GM23338 (cell line): Measurements from ENCODE around the gene STX10. TPM values are rescaled to one million over a fixed set of nuclear protein-coding genes. Genes with fewer than 3 reads are reported as not detected.
"Not testable (repeated sequence)": the region's sequence is repeated elsewhere in the genome, so short reads cannot be mapped to it uniquely, and the experiment has no call there.

Experiments used
- ATAC-seq: fragments of 200-7000 bp; cut with Tn5 transposase; 3 replicates; pipeline ENCODE4 v1.9.1; 2020
- DNase-seq: peaks from one replicate; pipeline ENCODE4 v3.0.0-alpha.2; 2015; ENCODE audit warnings: low spot score
- H2AFZ ChIP-seq: fragments of 200-600 bp; sonication (generic); 2 replicates; pipeline ENCODE4 v1.8.0; 2016; ENCODE audit warnings: antibody characterized with exemption, mild to moderate bottlenecking, moderate library complexity
- H3F3A ChIP-seq: fragments of 200-600 bp; sonication (generic); replicated peaks from 2 replicates; pipeline ENCODE4 v1.8.0; 2017; ENCODE audit warnings: antibody characterized with exemption, mixed run types, low read depth
- H3K27ac ChIP-seq: fragments of 200-600 bp; sonication (generic); 2 replicates; pipeline ENCODE4 v1.6.1; 2016; ENCODE audit warnings: low read depth
- H3K27me3 ChIP-seq: fragments of 200-600 bp; sonication (generic); 2 replicates; pipeline ENCODE4 v1.8.0; 2016; ENCODE audit warnings: mild to moderate bottlenecking, mixed run types, moderate library complexity; ENCODE audit not compliant: insufficient read depth
- H3K36me3 ChIP-seq: fragments of 200-600 bp; sonication (generic); 2 replicates; pipeline ENCODE4 v1.8.0; 2016; ENCODE audit warnings: mild to moderate bottlenecking; ENCODE audit not compliant: insufficient read depth
- H3K4me1 ChIP-seq: fragments of 200-600 bp; sonication (generic); 2 replicates; pipeline ENCODE4 v1.8.0; 2016; ENCODE audit warnings: mild to moderate bottlenecking, moderate library complexity; ENCODE audit not compliant: insufficient read depth
- H3K4me2 ChIP-seq: fragments of 200-600 bp; sonication (generic); 2 replicates; pipeline ENCODE4 v1.7.1; 2017; ENCODE audit warnings: mixed run types
- H3K4me3 ChIP-seq: fragments of 200-600 bp; sonication (generic); 2 replicates; pipeline ENCODE4 v1.6.1; 2016; ENCODE audit warnings: mixed run types
- H3K79me2 ChIP-seq: fragments of 200-600 bp; sonication (generic); replicated peaks from 2 replicates; pipeline ENCODE4 v1.8.0; 2017; ENCODE audit warnings: mild to moderate bottlenecking; ENCODE audit not compliant: insufficient read depth
- H3K9me2 ChIP-seq: fragments of 200-600 bp; sonication (generic); 2 replicates; pipeline ENCODE4 v1.8.0; 2017; ENCODE audit not compliant: insufficient read depth
- H4K20me1 ChIP-seq: fragments of 200-600 bp; sonication (generic); replicated peaks from 2 replicates; pipeline ENCODE4 v1.8.0; 2017; ENCODE audit warnings: mild to moderate bottlenecking; ENCODE audit not compliant: insufficient read depth
- H3K27ac Mint-ChIP-seq: 2 replicates; pipeline ENCODE4 v1.8.0; 2020; ENCODE audit warnings: inconsistent platforms, mild to moderate bottlenecking, moderate library complexity, mixed read lengths
- H3K27me3 Mint-ChIP-seq: 3 replicates; pipeline ENCODE4 v1.8.0; 2022; ENCODE audit warnings: low read depth, mild to moderate bottlenecking, moderate library complexity, mixed read lengths, inconsistent platforms; ENCODE audit not compliant: insufficient read depth, poor library complexity
- H3K36me3 Mint-ChIP-seq: 3 replicates; pipeline ENCODE4 v1.8.0; 2021; ENCODE audit warnings: low read depth, mild to moderate bottlenecking, inconsistent platforms, moderate library complexity, mixed read lengths
- H3K4me1 Mint-ChIP-seq: 3 replicates; pipeline ENCODE4 v1.8.0; 2020; ENCODE audit warnings: mild to moderate bottlenecking, inconsistent platforms, mixed read lengths
- H3K4me3 Mint-ChIP-seq: 3 replicates; pipeline ENCODE4 v1.8.0; 2021; ENCODE audit warnings: moderate library complexity, mild to moderate bottlenecking, inconsistent platforms, mixed read lengths
- H3K9me3 Mint-ChIP-seq: 3 replicates; pipeline ENCODE4 v1.8.0; 2020; ENCODE audit warnings: moderate library complexity, mild to moderate bottlenecking, inconsistent platforms, mixed read lengths
- CREB1 ChIP-seq: fragments of 250-450 bp; sonication (Bioruptor Pico); IDR thresholded peaks from 2 replicates; pipeline ENCODE4 v1.5.0; 2020; ENCODE audit warnings: low read depth, mild to moderate bottlenecking, moderate library complexity
- ETS1 ChIP-seq: IDR thresholded peaks from 2 replicates; pipeline ENCODE4 v1.6.1; 2016; ENCODE audit warnings: antibody characterized with exemption
- EZH2 ChIP-seq: fragments of 200-600 bp; sonication (generic); IDR thresholded peaks from one replicate; pipeline ENCODE4 v1.8.0; 2017; ENCODE audit warnings: antibody characterized with exemption, mild to moderate bottlenecking, low read depth; ENCODE audit not compliant: unreplicated experiment
- JUNB ChIP-seq: IDR thresholded peaks from one replicate; pipeline ENCODE4 v1.6.1; 2016; ENCODE audit warnings: antibody characterized with exemption; ENCODE audit not compliant: unreplicated experiment
- POLR2AphosphoS5 ChIP-seq: IDR thresholded peaks from 2 replicates; pipeline ENCODE4 v1.6.1; 2016; ENCODE audit warnings: antibody characterized with exemption, low read depth
- STAT1 ChIP-seq: IDR thresholded peaks from one replicate; pipeline ENCODE4 v1.6.1; 2016; ENCODE audit warnings: antibody characterized with exemption; ENCODE audit not compliant: unreplicated experiment
- ZNF114 ChIP-seq: fragments of 250-450 bp; sonication (Bioruptor Pico); IDR thresholded peaks from 2 replicates; pipeline ENCODE4 v1.5.0; 2020; ENCODE audit warnings: mild to moderate bottlenecking, moderate library complexity
- ZNF331 ChIP-seq: fragments of 250-450 bp; sonication (Bioruptor Pico); IDR thresholded peaks from 2 replicates; pipeline ENCODE4 v1.5.0; 2020; ENCODE audit warnings: low read depth, mild to moderate bottlenecking, moderate library complexity
- polyA plus RNA-seq: library from polyadenylated mRNA; unstranded; fragments of >200 nt; fragmentation: Nextera tagmentation; extraction: Ambion mirVana; gene quantifications from 2 replicates; pipeline ENCODE4 v1.2.1, GENCODE V29; 2016
- total RNA-seq: library from RNA; depleted of rRNA; stranded (reverse); fragments of >200 nt; shearing (Covaris generic); gene quantifications from 2 replicates; pipeline ENCODE4 v1.2.3, GENCODE V29; 2014

The STX10 gene
- total and polyA plus RNA-seq, 2 experiments from 2014 or later = 42.8 to 55.9 TPM

- ATAC-seq, H3K4me1 Mint-ChIP-seq, H3K9me2 ChIP-seq, DNase-seq, H3K27ac ChIP-seq, H3K4me1 ChIP-seq, H4K20me1 ChIP-seq, H3K36me3 ChIP-seq, H3K27me3 ChIP-seq: not testable (repeated sequence)
- Mint-ChIP-seq H3K27me3 (peaks cover 36% of the 10 kb centered on the region), H3K9me3 (peaks cover 15% of the 10 kb centered on the region), H3K27ac (peak overlapping the region; percentile 76; the same call in 1 of the 2 replicates), H3K36me3 (peaks cover 25% of the 10 kb centered on the region), H3K4me3 (peak overlapping the region; percentile 99)
- Histone ChIP-seq H2AFZ (peak overlapping the region; percentile 59; the same call in 1 of the 2 replicates), H3K4me2 (peak overlapping the region; percentile 98), H3K79me2 (peaks cover 38% of the 10 kb centered on the region), H3K4me3 (peak overlapping the region; percentile 90), H3F3A (peaks cover 11% of the 10 kb centered on the region)
Measured at GRCh38 chr19:13149173-13149627, 975 bp downstream of the STX10 start.

DNA sequence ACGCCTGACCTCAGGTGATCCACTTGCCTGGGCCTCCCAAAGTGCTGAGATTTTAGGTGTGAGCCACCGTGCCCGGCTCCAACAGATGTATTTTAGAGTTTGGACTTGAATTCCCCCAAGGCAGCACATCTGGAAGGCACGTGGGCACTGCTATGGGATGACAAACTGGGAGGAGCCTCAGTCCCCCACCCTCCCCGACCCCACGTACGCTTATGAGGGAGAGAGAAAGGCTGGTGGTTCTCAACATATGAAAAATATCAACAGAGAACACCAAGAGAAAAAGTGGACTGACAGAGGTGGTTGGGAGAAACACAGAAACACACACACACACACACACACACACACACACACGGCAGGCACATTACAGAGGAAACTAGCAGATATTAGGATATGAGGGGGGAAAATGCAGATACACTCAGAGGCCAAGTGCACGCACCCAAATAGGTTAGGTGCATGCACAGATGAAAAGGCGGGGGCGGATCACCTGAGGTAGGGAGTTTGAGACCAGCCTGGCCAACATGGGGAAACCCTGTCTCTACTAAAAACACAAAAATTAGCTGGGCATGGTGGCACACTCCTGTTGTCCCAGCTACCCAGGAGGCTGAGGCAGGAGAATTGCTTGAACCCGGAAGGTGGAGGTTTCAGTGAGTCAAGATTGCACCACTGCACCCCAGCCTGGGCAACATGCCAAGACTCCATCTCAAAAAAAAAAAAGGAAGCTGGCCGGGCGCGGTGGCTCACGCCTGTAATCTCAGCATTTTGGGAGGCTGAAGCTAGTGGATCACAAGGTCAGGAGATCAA lies 3.2 kb downstream of the STX10 start:
- Mint-ChIP-seq H3K27me3 (peaks cover 20% of the 10 kb centered on the region), H3K4me3 (no peak overlapping the region), H3K9me3 (peaks cover 3% of the 10 kb centered on the region; the same call in 1 of the 3 replicates), H3K36me3 (peaks cover 15% of the 10 kb centered on the region), H3K27ac (no peak overlapping the region), H3K4me1 (peaks cover 9% of the 10 kb centered on the region)
- peaks cover 8% of the 10 kb centered on the region for H3F3A ChIP-seq
- no peaks in the 10 kb centered on the region for H3K4me1 ChIP-seq
- no peaks in the 10 kb centered on the region for H3K27me3 ChIP-seq
- no peak overlapping the region for H3K4me3 ChIP-seq
- no peak for TF ChIP-seq JUNB
- TF ChIP-seq POLR2AphosphoS5 = no peak
- TF ChIP-seq ZNF331 (CRISPR knock-in tag) = no peak
- no peak for TF ChIP-seq EZH2
- no peak for TF ChIP-seq CREB1 (CRISPR knock-in tag)
- DNase-seq = no peak
- ATAC-seq = no peak
- H3K27ac ChIP-seq = no peak overlapping the region
- H3K4me2 ChIP-seq = no peak overlapping the region
- peaks cover 10% of the 10 kb centered on the region; the same call in 1 of the 2 replicates for H4K20me1 ChIP-seq
- H3K9me2 ChIP-seq = no peaks in the 10 kb centered on the region
- H3K79me2 ChIP-seq = peaks cover 19% of the 10 kb centered on the region
- no peak overlapping the region for H2AFZ ChIP-seq
- H3K36me3 ChIP-seq = no peaks in the 10 kb centered on the region

DNA sequence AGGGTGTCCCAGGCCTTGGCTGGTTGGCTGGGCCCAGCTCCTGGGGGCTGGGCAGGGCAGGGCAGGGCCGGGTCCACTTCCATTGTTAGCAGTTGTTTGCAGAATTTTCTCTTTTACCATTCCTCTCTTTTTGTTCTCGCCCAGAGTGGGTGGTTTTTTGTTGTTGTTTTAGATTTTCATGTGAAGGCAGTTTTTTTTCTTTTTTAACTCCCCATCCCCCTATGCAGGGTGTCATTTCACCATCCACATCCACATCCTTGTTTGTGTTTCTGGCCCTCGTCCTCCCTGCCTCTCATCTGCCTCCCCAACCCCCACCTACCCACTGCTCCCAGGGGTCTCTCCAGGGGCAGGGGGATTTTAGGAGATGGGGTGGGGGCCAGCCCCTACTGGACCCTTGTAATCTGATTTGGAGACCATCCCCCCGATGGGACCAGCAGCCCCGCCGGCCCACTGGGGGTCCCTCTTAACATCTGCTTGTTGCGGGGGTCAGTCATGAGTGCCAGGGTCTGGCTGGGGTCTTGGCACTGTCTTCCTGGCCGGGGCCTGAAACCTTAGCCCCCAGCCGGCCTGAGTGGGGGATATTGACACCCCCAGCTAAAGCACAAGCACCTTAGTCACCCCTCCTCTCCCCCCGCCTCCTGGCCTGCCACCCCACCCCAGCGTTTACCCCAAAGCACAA lies 10.4 kb downstream of the STX10 start:
- Mint-ChIP-seq H3K4me3 (peak overlapping the region; percentile 6; the same call in 1 of the 3 replicates), H3K36me3 (peaks cover 56% of the 10 kb centered on the region), H3K27me3 (peaks cover 13% of the 10 kb centered on the region), H3K4me1 (peaks cover 16% of the 10 kb centered on the region), H3K9me3 (no peaks in the 10 kb centered on the region), H3K27ac (no peak overlapping the region; the same call in 1 of the 2 replicates)
- Histone ChIP-seq H4K20me1 (peaks cover 11% of the 10 kb centered on the region), H3K27ac (no peak overlapping the region), H3K4me3 (no peak overlapping the region), H3K4me1 (no peaks in the 10 kb centered on the region), H3K36me3 (peaks cover 5% of the 10 kb centered on the region; the same call in 1 of the 2 replicates), H3F3A (0 out of 2 replicates have a peak, but pooled peaks cover 7% of the 10 kb centered on the region), H3K79me2 (peaks cover 1% of the 10 kb centered on the region; the same call in 1 of the 2 replicates), H2AFZ (no peak overlapping the region), H3K9me2 (no peaks in the 10 kb centered on the region), H3K4me2 (no peak overlapping the region), H3K27me3 (no peaks in the 10 kb centered on the region)
- ATAC-seq = peak; percentile 59
- DNase-seq = no peak
- TF ChIP-seq ZNF114 (no peak), CREB1 (CRISPR knock-in tag) (no peak), STAT1 (no peak), ETS1 (no peak)
